GM12864 (cell line): ENCODE data around the gene SLC44A1.

Experiments
- DNase-seq: peaks from one replicate; pipeline ENCODE4 v3.0.0-alpha.2; 2011; ENCODE audit warnings: low read depth
- H3K4me3 ChIP-seq: 2 replicates; pipeline ENCODE4 v1.5.1; 2011; ENCODE audit warnings: mild to moderate bottlenecking, low read depth, low read length, control low read depth
- CTCF ChIP-seq: IDR thresholded peaks from 2 replicates; pipeline ENCODE4 v1.5.1; 2011; ENCODE audit warnings: low read depth, mild to moderate bottlenecking, moderate library complexity, low read length, control low read depth, inconsistent platforms; ENCODE audit errors: missing control alignments

Gene SLC44A1

GRCh38 chr9:105206496-105206820 is 38.0 kb upstream of the SLC44A1 start:
- no peak for DNase-seq
- H3K4me3 ChIP-seq: no peak overlapping the region
- TF ChIP-seq CTCF: no peak

- DNase-seq: no peak
- no peak overlapping the region for H3K4me3 ChIP-seq
- no peak for TF ChIP-seq CTCF
Measured at GRCh38 chr9:105206821-105207699, 37.4 kb upstream of the SLC44A1 start.

GRCh38 chr9:105216440-105217178 is 27.8 kb upstream of the SLC44A1 start:
- DNase-seq: no peak
- no peak for TF ChIP-seq CTCF
- no peak overlapping the region for H3K4me3 ChIP-seq

GRCh38 chr9:105218673-105219072 is 25.8 kb upstream of the SLC44A1 start:
- no peak for DNase-seq
- no peak for TF ChIP-seq CTCF
- H3K4me3 ChIP-seq: no peak overlapping the region

- TF ChIP-seq CTCF: no peak
- DNase-seq: no peak
- no peak overlapping the region for H3K4me3 ChIP-seq
Measured at GRCh38 chr9:105219291-105219805, 25.1 kb upstream of the SLC44A1 start.

- no peak for DNase-seq
- no peak for TF ChIP-seq CTCF
- H3K4me3 ChIP-seq: no peak overlapping the region
Measured at GRCh38 chr9:105220451-105220850, 24.0 kb upstream of the SLC44A1 start.
